HG02678 (cell line): ENCODE results near the gene DERL3.

Source experiments
- ATAC-seq: cut with Tn5 transposase; IDR thresholded peaks from one replicate; pipeline ENCODE4 v1.9.1; 2021; ENCODE audit warnings: mild to moderate bottlenecking, moderate library complexity; ENCODE audit not compliant: unreplicated experiment

The DERL3 gene

GRCh38 chr22:23847991-23848864 is 9.4 kb upstream of the DERL3 start:
- no peak for ATAC-seq

GRCh38 chr22:23847310-23847920 is 8.6 kb upstream of the DERL3 start:
- no peak for ATAC-seq

DNA sequence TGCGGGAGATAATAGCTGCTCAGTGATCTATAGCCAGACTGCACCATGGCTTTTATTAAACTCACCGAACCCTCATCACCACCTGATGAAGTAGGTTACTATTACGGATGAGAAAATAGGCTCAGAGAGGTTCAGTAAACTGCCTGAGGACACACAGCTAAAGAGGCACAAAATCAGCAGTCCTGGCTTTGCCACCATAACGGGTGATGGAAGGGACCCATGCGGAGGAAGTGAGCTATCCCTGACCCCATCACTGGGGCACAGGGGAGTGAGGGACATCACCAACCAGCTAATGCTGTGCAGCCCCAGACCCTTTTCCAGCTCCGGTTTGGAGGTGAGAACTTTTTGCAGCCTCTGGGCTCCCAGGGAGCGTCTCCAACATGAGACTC is 7.3 kb upstream of the DERL3 start:
- ATAC-seq, result no peak

GRCh38 chr22:23845265-23846080 is 6.7 kb upstream of the DERL3 start:
- ATAC-seq, result no peak

DNA sequence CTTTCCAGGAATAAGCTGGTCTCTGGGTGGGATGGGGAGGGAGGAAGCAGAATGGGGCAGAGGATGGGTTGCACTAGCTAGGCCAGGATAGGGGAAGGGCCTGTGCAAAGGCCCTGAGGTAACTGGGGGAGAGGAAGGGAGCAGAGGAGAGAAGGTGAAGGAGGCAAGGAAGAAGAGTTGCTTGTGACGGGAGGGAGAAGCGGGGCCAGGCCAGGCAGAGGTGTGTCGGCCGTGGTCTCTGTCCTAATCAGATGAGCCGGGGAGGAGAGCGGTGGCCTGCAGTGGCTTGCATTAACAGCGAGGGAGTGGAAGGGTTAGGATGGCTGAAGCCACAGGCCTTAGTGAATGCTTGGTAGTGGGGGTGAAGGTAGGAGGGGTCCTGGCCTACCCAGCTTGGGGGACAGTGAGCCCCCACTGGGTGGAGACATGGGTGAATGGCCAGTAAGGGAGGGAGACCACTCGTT is 6.0 kb upstream of the DERL3 start:
- no peak for ATAC-seq

DNA sequence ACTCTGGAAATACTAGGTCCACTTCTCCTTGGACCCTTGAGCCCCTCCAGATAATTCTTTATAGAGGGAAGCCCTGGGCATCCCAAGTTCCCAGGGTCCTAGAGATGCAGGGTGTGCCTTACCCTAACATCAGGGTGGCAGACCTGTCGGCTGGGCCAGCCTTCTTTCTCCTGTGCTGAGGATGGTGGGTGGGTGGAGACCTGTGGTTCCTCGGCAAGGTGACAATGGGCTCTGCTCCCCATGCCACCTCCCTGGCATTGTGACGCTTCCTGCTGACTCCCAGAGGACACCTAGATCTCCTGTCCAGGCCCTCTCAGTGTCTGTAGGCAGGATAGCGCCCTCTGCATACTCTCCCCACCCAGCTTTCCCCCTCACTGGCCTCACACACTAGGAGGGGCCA is 3.8 kb upstream of the DERL3 start:
- no peak for ATAC-seq

- no peak for ATAC-seq
Measured at GRCh38 chr22:23841736-23842445, 3.1 kb upstream of the DERL3 start.

DNA sequence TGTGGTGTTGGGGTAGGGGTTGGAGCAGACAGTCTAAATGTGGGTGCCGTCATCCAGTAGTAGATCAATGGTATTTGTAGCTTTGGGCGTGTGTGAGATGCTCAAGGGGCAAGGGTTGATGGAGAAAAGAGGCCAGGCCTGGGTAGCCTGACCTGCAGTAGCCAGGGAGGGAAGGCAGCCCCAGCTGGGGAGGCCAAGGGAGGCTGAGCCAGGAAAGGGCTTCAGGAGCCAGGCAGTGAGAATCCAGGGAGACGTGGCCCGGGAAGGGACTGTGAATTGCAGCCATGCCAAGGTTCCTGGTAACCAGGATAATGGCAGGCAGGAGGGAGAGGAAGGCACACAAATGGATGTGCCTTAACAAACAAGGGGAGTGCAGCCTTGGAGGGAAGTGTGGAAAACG is 2.5 kb upstream of the DERL3 start:
- no peak for ATAC-seq

- ATAC-seq, result no peak
Measured at GRCh38 chr22:23840026-23840425, 1.2 kb upstream of the DERL3 start.

GRCh38 chr22:23837911-23838680 is 710 bp downstream of the DERL3 start:
- peak; percentile 3 for ATAC-seq

DNA sequence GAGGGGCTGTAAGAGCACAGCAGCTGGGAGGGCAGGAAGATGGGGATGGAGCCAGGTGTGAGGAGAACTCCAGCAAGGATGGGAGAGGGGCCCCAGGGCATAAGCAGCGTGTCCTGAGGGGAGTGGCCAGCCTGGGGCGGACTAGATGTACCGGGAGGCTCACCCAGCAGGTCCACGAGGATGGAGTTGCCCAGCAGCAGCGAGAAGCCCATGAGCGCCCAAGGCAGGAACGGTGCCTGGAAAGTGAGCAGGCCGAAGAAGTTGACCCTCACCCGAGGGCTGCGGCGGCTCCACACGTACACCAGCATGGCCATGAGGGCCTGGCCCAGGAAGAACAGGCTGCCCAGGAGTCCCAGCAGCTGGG is 1.3 kb downstream of the DERL3 start:
- no peak for ATAC-seq

GRCh38 chr22:23836692-23837495 is 1.9 kb downstream of the DERL3 start:
- ATAC-seq, result no peak

DNA sequence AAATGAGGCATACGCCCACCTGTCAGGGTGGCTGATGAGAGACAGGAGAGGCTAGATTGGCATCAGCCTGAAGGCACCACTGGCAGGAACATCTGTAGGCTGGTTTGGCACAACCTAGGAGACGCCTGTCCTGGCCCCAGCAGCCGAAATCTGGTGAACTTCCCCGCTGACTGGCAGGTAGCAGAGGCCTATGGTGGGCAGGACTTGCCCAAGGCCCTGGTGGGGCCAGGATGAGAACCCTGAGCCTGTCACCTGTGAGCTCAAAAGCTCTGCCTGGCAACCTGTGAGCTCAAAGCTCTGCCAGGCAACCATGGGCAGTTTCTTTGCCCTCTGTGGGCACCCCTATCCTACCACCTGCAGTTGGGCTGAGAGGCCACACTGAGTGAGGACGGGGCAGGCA is 2.5 kb downstream of the DERL3 start:
- ATAC-seq, result no peak

DNA sequence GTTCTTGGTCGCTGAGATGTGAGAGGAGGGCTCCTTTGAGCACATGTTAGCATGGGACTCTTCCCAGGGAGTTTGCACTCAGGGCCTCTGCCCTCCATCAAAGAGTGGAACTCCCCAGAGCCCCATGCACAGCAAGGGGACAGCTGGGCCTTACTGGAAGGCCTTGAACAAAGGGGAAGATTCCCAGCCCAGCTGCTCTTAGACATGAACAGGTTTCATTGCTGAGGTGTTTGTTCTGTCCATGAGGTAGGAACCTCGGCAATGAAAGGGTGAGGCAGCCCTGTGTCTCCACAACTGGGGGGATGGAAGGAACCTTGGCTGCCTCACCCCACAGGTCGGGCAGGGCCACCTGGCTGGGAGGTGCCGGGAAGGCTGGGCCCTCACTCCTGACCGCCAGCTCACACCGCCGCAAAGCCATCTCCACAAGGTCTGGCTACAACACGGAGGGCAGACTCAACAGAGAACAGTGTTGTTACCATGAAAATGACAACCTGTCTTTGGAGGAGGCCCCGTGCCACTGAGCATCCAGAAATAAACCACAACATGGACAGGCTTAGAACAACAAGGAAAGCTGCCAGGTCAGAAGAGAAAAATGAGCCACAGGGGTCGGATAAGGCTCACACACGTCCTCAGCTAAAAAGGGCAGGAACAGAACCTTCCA is 3.2 kb downstream of the DERL3 start:
- no peak for ATAC-seq

GRCh38 chr22:23834793-23835483 is 3.9 kb downstream of the DERL3 start:
- ATAC-seq, result no peak

DNA sequence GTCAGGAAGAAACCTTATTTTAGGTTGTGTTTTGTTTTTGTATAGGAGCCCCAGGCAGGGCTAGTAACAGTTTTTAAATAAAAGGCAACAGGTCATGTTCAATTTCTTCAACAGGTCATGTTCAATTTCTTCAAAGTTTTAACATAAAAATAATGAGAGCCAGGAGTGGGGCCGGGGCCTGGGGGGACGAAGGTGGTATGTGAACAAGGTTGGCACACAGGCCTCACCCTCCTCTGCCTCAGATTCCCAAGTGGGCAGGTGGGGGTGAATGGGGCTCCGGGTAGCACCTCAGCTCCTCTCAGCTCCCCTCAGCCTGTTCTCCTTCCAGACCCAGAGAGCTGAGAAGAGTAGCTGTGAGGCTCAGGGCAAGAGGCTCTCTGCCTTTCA is 4.4 kb downstream of the DERL3 start:
- ATAC-seq, result no peak

- ATAC-seq, result no peak
Measured at GRCh38 chr22:23833911-23834317, 4.9 kb downstream of the DERL3 start.

DNA sequence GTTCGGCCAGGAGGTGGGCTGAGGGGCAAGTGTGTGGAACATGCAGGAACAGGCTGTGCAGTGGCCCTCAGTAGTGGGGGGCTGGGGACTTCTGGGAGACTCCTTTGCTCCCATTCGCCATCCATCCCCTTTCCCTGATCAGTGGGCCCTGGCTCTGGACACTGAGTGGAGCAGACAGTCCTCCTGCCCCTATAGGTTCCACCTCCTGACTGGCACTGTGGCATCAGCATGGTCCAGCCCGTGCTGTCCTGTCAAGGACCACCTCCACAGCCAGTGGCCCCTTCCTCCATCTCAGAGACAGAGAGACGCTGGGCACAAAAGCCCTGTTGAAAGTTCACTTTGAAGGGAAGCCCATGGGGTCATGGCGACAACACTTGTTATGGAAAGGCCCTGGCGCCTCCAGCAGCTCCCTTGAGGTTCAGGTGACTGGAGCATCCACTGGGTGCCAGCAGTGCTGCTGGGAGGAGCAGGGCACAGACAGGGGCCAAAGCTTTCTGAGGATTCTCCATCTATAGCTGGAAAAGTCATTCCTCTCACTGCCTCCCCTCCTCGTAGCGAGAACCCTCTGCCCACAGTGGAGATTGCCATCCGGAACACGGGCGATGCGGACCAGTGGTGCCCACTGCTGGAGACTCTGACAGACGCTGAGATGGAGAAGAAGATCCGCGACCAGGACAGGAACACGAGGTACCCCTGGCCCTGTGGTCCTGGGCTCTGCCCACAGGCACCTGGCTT is 5.6 kb downstream of the DERL3 start:
- no peak for ATAC-seq
